SKM-1 (cell line): ENCODE data around the gene ALDH3B1.
"Not testable (repeated sequence)": the region's sequence is repeated elsewhere in the genome, so short reads cannot be mapped to it uniquely, and the experiment has no call there.

Experiments
- DNase-seq: peaks from one replicate; lab custom pipeline; 2025; ENCODE audit not compliant: unreplicated experiment; lab: John Stamatoyannopoulos, UW

Gene ALDH3B1, protein sequence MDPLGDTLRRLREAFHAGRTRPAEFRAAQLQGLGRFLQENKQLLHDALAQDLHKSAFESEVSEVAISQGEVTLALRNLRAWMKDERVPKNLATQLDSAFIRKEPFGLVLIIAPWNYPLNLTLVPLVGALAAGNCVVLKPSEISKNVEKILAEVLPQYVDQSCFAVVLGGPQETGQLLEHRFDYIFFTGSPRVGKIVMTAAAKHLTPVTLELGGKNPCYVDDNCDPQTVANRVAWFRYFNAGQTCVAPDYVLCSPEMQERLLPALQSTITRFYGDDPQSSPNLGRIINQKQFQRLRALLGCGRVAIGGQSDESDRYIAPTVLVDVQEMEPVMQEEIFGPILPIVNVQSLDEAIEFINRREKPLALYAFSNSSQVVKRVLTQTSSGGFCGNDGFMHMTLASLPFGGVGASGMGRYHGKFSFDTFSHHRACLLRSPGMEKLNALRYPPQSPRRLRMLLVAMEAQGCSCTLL

DNA sequence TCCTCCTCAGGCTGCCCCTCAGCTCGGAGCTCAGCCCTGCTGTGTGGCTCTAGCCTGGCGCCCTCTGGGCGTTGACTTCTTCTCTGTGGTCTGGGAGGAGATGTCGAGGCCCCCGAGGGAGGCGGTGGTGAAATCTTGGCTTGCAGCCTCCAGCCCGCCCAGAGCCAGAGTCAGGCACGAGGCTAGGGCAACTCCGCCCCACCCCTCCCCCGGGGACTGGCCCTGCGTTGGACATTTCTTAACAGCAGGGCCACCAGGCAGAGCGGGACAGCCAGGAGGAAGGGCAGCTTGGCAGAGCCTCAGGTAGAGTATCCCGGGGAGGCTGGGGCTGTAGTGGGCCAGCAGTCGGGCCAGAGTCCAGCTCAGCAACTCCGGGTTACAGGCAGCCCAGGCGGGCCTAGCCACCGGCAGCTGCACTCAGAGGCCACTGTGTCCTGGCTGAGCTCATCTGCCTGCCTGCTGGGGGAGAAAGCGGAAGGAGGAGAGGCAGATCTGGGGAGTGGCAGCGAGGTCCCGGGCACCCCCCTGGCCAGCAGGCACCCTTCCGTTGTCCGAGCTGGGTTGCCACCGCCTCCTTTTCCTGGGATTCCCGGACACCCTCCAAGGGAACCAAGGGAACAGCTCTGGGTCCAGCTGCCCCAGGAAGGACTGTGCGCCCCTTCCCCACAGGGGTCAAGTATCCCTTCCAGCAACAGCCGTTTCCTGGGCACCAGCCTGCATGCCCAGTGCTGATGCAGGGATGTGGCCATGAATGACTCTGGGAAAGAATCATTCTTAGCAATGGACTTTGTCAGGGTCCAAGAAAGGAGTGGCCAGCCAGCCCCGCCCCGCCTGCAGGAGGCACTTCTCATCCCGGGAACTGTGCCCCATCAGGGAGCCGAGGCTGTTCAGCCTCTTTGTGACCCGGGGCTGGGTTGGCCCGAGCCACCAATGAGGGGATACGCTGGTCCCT lies at the start of gene ALDH3B1:
ALDH3B1 (plus strand) TSS at position 238 of the 952 bp plus-strand sequence. CDS start 4,971 bp downstream, outside the sequence.
- DNase-seq, result peak; percentile 87

- not testable (repeated sequence) for DNase-seq
These were observed 46.9 kb upstream of the ALDH3B1 start for GRCh38 chr11:67963217-67963616.

DNA sequence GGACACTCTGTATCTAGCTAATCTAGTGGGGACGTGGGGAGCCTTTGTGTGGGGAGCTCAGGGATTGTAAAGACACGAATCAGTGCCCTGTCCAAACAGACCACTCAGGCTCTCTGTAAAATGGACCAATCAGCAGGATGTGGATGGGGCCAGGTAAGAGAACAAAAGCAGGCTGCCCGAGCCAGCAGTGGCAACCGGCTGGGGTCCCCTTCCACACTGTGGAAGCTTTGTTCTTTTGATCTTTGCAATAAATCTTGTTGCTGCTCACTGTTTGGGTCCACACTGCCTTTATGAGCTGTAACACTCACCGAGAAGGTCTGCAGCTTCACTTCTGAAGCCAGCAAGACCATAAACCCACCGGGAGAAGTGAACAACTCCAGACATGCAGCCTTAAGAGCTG lies 46.2 kb upstream of the ALDH3B1 start:
- DNase-seq, result not testable (repeated sequence)

DNA sequence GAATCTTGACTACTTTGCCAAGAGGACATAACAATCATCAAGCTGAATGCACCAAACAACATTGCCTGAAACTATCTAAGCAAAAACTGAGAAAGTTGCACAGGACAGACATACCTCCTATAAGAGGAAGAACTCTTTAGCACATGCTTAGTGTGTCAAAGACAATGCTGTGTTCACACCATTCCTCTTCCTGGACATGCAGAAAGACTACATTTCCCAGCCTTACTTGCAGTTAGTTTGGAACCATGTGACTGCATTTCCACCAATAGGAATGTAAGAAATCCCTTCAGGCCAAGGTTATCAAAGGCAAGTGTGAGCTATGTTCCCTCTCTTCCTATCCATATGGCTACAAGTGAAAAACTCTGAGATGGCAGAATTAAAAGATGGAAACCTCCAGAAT lies 45.4 kb upstream of the ALDH3B1 start:
- DNase-seq, result not testable (repeated sequence)

DNA sequence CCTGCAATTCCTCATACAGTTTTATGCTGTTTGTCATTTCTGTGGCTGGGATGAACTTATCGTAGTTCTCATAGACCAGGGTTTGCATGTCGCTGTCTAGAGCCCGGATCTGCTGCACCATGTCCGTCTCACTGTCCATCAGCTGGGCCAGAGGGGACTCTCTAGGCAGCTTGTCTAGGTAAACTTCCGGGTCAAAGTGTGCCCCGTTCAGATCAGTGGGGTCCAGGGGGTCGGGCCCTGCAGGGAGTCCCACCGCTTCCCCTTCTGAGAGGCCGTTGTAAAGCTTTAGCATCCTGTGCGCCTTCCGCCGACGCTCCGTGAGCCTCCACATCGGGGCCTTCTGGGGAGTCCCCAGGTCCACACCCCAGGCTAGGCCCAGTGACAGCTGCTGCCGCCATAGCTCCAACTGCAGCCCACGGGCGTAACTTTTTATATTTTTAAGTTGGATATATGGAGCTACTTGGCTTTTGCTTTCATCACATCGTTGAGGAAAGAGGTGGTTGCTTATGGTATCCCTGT lies 44.2 kb upstream of the ALDH3B1 start:
- not testable (repeated sequence) for DNase-seq

- DNase-seq, result not testable (repeated sequence)
These were observed 35.4 kb upstream of the ALDH3B1 start for GRCh38 chr11:67974746-67975145.

GRCh38 chr11:67978766-67979418 lies 31.2 kb upstream of the ALDH3B1 start:
- not testable (repeated sequence) for DNase-seq

- not testable (repeated sequence) for DNase-seq
These were observed 28.9 kb upstream of the ALDH3B1 start for GRCh38 chr11:67981226-67981625.

DNA sequence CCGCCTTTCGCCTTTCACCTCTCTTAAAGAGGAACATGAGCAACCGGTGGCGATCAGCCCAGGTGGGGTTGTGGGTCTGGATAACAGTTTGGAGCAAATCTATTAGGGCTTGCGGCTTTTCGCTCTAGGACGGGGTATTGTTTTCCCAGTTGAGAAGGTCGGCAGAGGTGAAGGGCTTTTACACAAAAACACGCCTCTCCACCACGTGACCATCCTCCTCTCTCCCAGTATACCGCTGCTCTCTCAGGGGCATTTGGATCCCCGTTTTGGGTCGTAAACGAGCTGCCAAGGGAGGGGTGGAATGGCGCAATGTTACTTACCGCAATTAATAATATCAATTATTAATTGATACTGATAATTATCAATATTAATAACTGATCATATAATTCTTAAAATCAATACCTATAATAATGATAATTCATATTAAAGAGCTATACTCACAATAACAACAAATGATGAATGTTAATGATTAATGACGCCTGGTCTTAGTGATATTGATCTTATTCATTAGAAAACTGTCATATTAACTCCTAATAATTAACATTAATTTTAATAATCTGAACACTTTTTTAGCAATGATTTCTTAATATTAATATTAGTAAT lies 27.8 kb upstream of the ALDH3B1 start:
- not testable (repeated sequence) for DNase-seq

- DNase-seq, result no peak
These were observed 26.2 kb upstream of the ALDH3B1 start for GRCh38 chr11:67983951-67984350.

- DNase-seq, result not testable (repeated sequence)
These were observed 24.8 kb upstream of the ALDH3B1 start for GRCh38 chr11:67985302-67985701.

DNA sequence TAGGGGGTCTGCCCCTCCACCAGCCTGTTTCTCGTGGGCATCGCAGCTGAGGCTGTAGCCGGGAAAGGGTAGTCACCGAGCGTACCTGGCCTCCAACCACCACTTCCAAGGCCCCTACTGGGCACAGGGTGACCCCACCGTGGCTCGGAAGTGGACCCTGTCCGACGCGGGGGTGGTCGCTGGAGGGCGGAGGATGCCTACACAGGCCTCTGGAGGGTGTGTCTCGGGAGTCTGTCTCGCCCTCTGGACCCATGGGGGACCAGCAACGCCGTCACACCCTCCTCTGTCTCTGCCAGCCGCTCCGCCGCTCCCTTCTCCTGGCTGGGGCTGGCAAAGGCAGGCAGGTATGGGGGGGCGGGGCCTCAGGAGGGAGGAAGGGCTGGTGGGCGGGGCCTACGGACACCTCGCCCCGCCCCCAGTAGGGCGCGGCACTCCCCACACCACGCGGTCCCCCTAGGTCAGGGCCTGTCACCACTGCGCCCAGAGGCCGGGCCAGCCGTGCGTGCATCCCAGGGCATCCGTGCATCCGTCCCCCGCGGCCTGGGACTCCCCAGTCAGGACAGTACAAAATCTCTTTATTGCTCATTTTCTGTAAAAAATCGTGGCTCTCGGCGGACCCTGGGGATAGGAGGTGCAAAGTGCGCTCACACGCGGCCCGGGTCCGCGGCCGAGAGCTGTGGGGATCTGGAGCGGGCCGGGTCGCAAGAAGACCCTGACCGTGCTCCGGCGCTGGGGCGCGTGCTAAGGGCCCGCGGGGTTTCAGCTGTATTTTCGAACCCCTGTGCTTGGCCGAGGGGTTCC lies 19.4 kb upstream of the ALDH3B1 start:
- not testable (repeated sequence) for DNase-seq

DNA sequence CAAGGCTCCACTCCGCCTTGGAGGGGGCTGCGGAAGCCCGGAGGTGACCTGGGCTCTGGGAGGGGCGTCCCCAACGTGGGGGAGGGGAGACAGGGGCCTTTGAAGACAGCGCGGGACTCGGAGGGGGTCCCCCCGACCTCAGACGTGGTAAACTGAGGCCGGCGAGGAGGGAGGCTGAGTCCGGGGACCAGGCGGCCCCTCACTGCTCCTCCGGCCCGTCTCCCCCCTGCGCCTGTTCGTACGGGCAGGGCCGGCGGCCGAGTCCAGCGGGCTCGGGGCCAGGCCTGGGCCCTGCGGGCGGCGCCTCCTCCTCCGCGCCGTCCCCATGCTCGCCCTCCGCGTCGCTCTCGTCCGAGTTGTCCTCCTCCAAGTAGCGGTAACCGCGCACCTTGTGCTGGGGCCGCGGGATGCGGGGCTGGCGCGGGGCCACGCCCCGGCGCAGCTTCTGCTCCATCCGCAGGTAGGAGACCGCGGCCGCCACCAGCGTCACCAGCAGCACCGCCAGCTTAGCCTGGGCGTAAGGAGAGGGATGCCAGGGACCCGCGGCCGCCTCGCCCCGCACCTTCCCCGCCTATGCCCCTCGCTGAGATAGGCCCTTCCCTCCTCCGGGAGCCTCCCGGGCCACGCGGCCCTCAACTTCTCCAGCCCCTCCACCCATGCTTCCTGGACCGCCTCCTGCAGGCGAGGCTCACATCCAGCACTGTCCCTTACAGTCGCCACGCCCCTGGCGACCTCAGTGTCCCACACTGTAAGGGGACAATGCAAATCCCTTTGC lies 18.6 kb upstream of the ALDH3B1 start:
- not testable (repeated sequence) for DNase-seq

DNA sequence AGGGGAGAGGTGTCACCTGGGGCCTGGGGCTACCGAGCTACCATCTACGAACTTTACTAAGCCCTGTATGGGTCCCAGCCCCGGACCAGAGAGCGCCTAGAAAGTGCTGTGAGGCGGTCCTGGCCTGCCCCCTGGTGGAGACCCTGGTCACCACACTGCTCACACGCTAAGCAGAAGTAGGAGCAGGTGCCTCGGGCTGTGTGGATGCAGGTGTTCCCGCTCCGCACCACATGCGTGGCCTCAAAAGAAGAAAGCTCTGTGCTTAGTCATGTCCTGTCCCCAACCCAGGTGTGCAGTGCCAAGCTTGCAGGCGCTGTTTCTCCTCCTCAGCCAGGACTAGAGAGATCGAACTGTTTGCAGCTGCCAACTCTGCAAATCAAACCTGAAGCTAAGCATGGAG lies 16.3 kb upstream of the ALDH3B1 start:
- DNase-seq, result not testable (repeated sequence)

DNA sequence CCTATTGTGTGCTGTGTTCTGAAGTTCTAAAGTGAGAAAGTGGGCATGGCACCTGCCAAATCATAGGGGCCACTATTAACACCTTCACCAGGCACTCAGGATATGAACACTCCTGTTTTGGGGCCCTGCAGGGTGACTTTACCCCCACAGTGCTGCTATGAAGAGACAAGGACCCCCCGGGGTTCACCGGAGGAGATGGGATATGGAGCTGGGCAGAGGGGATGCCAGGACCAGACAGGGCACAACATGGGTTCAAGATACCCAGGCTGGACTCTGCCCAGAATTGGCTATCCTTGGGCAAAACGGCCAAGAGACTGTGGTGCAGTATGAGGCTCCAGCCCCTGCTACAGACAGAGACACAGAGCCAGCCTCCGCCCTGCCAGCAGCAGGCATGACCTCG lies 15.7 kb upstream of the ALDH3B1 start:
- DNase-seq, result not testable (repeated sequence)

DNA sequence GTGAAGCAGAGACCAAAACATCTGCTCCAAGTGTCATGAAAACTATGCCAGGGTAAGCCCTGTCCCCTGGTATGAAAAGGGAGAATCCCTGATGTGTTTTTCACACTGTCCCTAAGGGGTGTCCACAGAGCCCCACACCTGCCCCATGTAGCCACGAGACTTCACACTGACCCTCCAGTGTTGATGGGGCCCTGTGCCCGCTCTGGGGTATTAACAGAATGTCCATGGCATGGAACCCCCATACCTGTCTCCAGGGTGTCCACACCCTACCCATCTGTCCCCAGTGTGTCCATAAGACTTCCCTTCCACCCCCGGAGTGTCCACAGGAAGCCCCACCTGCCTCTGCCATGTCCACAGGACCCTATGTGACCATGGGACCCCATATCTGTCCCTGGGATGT lies 15.0 kb upstream of the ALDH3B1 start:
- DNase-seq, result not testable (repeated sequence)

DNA sequence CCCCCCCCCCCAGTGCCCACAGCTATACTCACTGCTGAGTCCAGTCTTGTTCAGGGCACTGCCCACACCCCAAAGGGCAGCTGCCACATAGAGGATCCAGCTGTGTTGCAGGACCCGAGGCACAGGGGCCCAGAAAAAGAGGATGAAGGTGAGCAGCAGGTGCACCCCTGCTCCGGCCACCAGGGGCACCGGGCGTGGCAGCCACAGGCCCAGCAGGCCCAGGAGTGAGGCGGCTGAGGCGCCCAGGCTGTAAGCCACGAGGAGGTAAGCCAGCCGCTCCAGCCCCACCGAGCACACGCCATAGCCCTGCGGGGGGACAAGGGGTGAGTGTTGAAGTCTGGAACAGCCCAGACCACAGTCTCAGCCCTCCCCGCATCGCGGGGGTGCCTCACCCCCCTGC lies 14.5 kb upstream of the ALDH3B1 start:
- DNase-seq, result not testable (repeated sequence)

DNA sequence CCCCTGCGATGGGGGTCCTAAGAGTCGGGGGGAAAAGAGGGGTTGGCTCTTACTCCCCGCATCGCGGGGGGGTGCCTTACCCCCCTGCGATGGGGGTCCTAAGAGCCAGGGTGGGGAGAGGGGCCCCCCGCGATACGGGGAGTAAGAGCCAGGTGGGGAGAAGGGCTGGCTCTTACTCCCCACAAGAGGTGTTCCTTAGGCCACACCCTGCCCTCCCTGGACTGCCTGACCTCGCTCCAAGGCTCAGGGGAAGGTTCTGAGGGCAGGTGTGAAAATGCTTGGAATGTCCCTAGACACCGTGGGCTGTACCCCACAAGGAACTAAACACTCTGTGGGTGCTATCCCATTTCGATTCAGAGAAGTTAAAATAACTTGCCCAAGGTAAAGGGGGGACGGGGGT lies 14.1 kb upstream of the ALDH3B1 start:
- no peak for DNase-seq
